EL (cell line): ENCODE results near the gene PDIA3.
"Not testable (repeated sequence)": the region's sequence is repeated elsewhere in the genome, so short reads cannot be mapped to it uniquely, and the experiment has no call there.

ENCODE experiments used
- DNase-seq: peaks from one replicate; pipeline ENCODE4 v3.0.0-alpha.2; 2016

PDIA3 gene

GRCh38 chr15:43777267-43777914, 31.2 kb downstream of the PDIA3 start:
- no peak for DNase-seq

DNA sequence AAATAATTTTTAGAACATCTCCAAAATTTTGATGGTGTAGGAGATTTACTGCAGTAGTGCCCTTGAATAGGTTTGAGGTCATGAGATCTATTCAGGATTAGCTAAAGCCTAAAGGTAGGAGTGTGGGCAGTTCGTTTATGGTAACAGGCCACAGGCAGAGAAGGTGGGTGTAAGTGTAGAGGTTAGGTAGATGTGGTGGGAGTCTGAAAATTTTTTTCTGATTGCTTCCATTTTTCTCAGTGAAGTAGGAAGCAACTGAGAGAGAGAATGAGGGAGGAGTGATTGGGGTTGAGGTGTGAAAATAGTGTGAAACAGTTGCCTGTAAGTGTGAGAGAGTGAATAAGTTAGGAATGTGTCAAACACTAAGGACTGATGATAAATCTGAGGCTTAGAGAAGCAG, 32.8 kb downstream of the PDIA3 start:
- no peak for DNase-seq

GRCh38 chr15:43789409-43789808, 43.2 kb downstream of the PDIA3 start:
- DNase-seq, result no peak

DNA sequence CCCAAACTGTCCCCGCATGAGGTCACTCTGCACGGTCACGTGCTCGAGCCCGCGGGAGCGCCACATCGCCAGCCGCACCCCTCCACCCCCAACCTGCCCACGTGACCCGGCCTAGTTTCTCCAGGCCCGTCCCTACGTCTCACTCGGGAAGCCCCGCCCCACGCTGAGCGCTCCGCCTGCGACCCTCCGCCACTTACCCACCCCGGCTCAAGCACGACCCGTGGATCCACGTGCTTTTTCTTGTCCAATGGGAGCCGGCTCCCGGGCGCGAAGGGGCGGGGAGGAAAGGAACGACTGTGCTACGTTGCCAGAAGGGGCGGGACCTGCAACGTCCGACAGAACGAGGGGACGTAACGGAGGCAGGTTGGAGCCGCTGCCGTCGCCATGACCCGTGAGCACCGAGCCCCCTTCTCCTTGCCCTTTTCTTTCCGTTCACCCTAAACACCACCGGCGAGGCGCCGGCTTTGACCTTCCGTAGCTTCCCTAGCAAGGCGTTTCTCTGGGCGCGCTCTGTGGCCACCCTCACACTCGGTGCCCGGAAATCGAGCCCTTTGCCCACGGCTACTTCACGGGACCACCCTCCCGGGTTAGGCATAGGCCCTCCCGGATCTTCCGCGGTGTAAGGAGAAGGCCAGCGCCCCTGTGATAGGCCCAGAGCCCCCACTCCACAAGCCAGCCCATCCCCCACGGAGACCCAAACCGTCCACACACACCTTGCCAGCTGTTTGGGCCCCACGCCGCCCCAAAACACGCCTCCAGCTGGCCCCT, 45.9 kb downstream of the PDIA3 start, which contains the start of gene SERF2:
TSS of gene SERF2 (plus strand) at position 328 of the 768 bp plus-strand sequence. CDS start at position 385, 57 bp downstream.
- DNase-seq, result peak; percentile 100

GRCh38 chr15:43792761-43793476, 46.7 kb downstream of the PDIA3 start:
- DNase-seq, result peak; percentile 43

DNA sequence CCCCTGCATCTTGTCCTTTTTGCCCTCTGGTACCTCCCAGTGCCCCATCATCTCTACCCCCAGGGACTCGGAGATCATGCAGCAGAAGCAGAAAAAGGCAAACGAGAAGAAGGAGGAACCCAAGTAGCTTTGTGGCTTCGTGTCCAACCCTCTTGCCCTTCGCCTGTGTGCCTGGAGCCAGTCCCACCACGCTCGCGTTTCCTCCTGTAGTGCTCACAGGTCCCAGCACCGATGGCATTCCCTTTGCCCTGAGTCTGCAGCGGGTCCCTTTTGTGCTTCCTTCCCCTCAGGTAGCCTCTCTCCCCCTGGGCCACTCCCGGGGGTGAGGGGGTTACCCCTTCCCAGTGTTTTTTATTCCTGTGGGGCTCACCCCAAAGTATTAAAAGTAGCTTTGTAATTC, 47.4 kb downstream of the PDIA3 start:
- DNase-seq, result no peak

GRCh38 chr15:43794269-43795037, 48.2 kb downstream of the PDIA3 start:
- peak; percentile 64 for DNase-seq

DNA sequence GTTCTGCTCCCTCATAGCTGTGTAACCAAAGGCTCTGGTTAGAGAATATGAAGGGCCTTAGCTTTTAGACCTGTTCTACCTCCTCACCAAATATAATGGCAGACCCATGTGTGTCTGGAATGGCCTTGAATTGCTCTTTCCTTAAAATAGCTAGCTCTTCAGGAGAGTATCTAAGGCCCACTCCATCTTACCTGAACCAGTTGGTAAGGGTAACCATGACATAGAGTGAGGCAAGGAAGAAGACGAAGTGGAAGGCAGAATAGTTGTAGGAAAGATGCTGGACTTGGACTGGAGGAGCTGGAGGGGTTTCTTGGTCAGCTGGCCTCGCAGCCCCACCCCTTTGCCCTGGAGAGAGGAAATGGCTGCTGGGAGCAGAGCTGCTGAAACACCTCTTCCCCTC, 49.0 kb downstream of the PDIA3 start:
- no peak for DNase-seq

- DNase-seq, result no peak
These were observed 49.8 kb downstream of the PDIA3 start for GRCh38 chr15:43795997-43796396.

DNA sequence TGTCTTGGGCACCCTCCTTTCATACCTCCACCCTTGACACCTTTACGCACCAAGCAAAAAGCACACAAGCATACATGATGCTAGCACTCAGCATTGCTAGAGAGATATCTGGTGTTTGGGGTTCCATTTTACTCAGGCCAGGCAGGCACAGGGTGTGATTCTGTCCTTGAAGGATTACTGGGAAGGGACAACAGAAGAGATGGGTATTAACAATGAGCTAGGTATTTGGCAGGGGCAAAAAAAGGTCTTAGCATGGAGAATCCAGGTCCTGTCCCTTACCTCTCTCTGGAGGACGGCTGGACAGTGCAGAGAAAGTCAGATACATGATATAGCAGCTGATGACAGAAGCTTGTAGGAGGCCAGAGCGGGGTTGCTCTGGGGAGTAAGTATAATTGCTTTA, 50.3 kb downstream of the PDIA3 start:
- DNase-seq, result no peak

GRCh38 chr15:43799209-43799944, 53.1 kb downstream of the PDIA3 start:
- DNase-seq, result no peak

GRCh38 chr15:43799945-43800285, 53.7 kb downstream of the PDIA3 start, which contains the start of gene SERINC4:
TSS of gene SERINC4 (minus strand) at chr15:43800220. CDS start at chr15:43799986, 234 bp downstream.
- DNase-seq, result no peak

- DNase-seq, result peak; percentile 87
These were observed 54.3 kb downstream of the PDIA3 start, which contains the start of gene HYPK for GRCh38 chr15:43800286-43801141. TSS of gene HYPK (plus strand) at chr15:43800599. CDS start at chr15:43800623, 24 bp downstream.

DNA sequence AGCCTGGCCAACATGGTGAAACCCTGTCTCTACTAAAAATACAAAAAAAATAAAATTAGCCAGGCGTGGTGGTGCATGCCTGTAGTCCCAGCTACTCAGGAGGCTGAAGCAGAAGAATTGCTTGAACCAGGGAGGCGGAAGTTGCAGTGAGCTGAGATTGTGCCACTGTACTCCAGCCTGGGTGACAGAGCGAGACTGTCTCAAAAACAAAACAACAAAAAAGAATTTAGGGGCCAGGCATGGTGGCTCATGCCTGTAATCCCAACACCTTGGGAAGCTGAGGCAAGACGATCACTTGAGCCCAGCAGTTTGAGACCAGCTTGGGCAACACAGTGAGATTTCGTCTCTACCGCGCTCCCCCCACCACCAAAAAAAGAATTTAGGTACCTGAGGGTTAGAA, 56.4 kb downstream of the PDIA3 start:
- not testable (repeated sequence) for DNase-seq

DNA sequence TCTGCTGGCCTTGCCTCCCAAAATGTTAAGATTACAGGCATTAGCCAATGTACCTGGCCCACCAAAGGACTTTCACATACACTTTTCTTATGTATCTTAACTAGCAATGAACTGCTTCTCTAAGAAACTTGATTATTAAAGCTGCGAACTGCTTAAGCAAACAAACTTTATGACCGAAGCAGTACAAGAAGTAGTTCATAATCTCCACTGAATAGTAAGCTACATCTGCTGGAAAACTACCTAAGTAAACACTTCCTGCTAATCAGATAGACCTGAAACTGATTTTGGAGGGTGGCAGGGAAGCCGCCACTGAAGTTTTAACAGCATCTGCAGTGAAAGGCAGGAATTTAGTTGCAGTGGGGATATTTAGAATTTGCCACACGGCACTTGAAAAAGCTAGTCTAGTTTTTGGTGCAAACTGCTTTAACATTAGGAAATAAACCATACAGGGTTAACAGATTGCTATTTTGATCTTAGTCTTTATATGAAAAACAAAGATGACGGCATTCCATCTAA, 62.3 kb downstream of the PDIA3 start:
- DNase-seq, result no peak

GRCh38 chr15:43808960-43809678, 62.9 kb downstream of the PDIA3 start:
- no peak for DNase-seq

DNA sequence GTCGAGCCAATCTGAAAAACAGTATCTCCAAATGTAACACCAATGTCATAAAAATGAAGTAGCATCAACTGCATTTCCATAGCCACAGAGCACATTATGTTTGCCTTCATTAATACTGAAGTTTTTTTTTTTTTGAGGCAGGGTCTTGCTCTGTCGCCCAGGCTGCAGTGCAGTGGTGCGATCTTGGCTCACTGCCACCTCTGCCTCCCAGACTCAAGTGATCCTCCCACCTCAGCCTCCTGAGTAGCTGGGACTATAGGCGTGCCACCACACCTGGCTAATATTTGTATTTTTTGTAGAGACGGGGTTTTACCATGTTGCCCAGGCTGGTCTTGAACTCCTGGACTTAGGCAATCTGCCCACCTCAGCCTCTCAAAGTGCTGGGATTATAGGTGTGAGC, 68.8 kb downstream of the PDIA3 start:
- not testable (repeated sequence) for DNase-seq

GRCh38 chr15:43821505-43821904, 75.3 kb downstream of the PDIA3 start:
- no peak for DNase-seq
